Measurements from ENCODE around the gene ATP10A. TPM values are rescaled to one million over a fixed set of nuclear protein-coding genes. Genes with fewer than 3 reads are reported as not detected.

ATP10A gene
- total and polyA plus RNA-seq, 2 of the 8 experiments (the other 6 are each of a cell fraction or from before 2014, with no cell fraction given) = 2.0 to 2.8 TPM

DNA sequence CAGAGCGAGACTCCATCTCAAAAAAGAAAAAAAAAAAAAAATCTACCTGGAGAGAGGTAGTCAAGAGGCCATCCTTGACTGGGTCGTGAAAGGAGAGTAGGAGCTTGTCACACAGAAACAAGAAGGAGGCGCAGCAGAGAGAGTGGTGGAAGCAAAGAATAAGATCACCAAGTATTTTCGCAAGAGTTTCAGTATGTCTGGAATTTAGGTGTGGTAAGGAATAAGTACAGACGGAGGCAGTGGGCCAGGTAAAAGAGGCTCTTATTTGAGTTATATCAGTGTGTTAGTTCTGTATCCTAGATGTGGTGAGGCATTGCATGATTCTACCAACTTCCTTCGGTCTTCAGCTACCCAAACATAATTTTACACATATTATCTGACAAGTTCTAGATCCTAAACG is 14.6 kb upstream of the ATP10A start:
- no peak overlapping the region for H2BK15ac ChIP-seq (ENCODE audit: low read length)
- H3K27ac ChIP-seq (ENCODE audit: low read depth, low read length) = no peak overlapping the region
- H3K4me1 ChIP-seq (replicated peaks in 1 of 4; ENCODE audit: control insufficient read depth in 3 of 4, insufficient read depth in 4 of 4, low read length in 3 of 4) = no peaks in the 10 kb centered on the region
- H3K18ac ChIP-seq (ENCODE audit: extremely low read depth, low read length) = no peak overlapping the region
- H2BK12ac ChIP-seq (ENCODE audit: low read depth, low read length) = no peak overlapping the region
- H3K23ac ChIP-seq (ENCODE audit: insufficient read length) = no peak overlapping the region
- no peak overlapping the region for H2BK20ac ChIP-seq (ENCODE audit: low read length)
- no peak overlapping the region for H4K91ac ChIP-seq (replicated peaks; ENCODE audit: insufficient read length, low read length)
- ChIA-PET CTCF (ENCODE audit: partially characterized antibody) (no interaction called here), POLR2A (ENCODE audit: partially characterized antibody) (no interaction called here)
- H3K56ac ChIP-seq (replicated peaks; ENCODE audit: insufficient read length, low read depth, low read length) = no peak overlapping the region
- no peak overlapping the region for H3K4me2 ChIP-seq (ENCODE audit: insufficient read depth in 1 of 2, low read depth in 2 of 2, low read length in 2 of 2)
- no peak overlapping the region for H3K14ac ChIP-seq (ENCODE audit: insufficient read length)
- no peak overlapping the region for H4K8ac ChIP-seq (ENCODE audit: extremely low read depth, insufficient read depth, low read length)
- H3K79me2 ChIP-seq (ENCODE audit: control insufficient read depth in 1 of 2, insufficient read depth in 2 of 2, low read length in 2 of 2) = no peaks in the 10 kb centered on the region
- no peaks in the 10 kb centered on the region for H3K36me3 ChIP-seq (ENCODE audit: control insufficient read depth in 2 of 4, insufficient read depth in 4 of 4, low read length in 3 of 4)
- H2AK5ac ChIP-seq (ENCODE audit: low read depth, low read length) = no peak overlapping the region
- peaks cover 0 to 1% (median 0%) of the 10 kb centered on the region in 4 experiments; a peak in 1 of 7 replicates for H3K27me3 ChIP-seq (replicated peaks in 1 of 4; ENCODE audit: control insufficient read depth in 3 of 4, extremely low read depth in 1 of 4, insufficient read depth in 3 of 4, low read length in 3 of 4)
- 92% methylated on average over 6 of the region's 7 CpGs; no CpG with 5 or more reads in 1 of the 2 experiments for WGBS, 2 experiments (ENCODE audit: extremely low coverage in 1 of 2, insufficient coverage in 1 of 2, insufficient read length in 1 of 2, insufficient replicate concordance in 2 of 2, low coverage in 1 of 2, low lambda C conversion rate in 2 of 2, missing lambda C conversion rate in 1 of 2)
- no peak overlapping the region for H3K4me3 ChIP-seq (ENCODE audit: extremely low read depth in 1 of 4, insufficient read depth in 2 of 4, low read depth in 3 of 4, low read length in 4 of 4)
- no peaks in the 10 kb centered on the region; a peak in 1 of 4 replicates for H3K9me3 ChIP-seq (ENCODE audit: insufficient read depth in 2 of 2, low read depth in 1 of 2, low read length in 1 of 2)
- H2AFZ ChIP-seq (ENCODE audit: low read length) = no peak overlapping the region
- H3K23me2 ChIP-seq (ENCODE audit: low read depth, low read length) = no peaks in the 10 kb centered on the region; the same call in 1 of the 2 replicates
- FAIRE-seq (no peak), DNase-seq (ENCODE audit: low read depth in 1 of 2, low spot score in 2 of 2) (no peak)
- H3K79me1 ChIP-seq (ENCODE audit: low read depth, low read length) = no peaks in the 10 kb centered on the region
- no peak overlapping the region for H2BK120ac ChIP-seq (replicated peaks; ENCODE audit: low read depth, low read length)
- H3K4ac ChIP-seq (replicated peaks; ENCODE audit: insufficient read length, low read depth, low read length) = no peak overlapping the region
- H2BK5ac ChIP-seq (ENCODE audit: low read depth, low read length) = no peak overlapping the region
- H4K20me1 ChIP-seq (replicated peaks in 1 of 2; ENCODE audit: control insufficient read depth in 1 of 2, insufficient read depth in 2 of 2, low read length in 2 of 2) = no peaks in the 10 kb centered on the region
- no peak overlapping the region for H3K9ac ChIP-seq (replicated peaks in 1 of 4; ENCODE audit: extremely low read depth in 1 of 4, low read depth in 3 of 4, low read length in 3 of 4)
- no peak overlapping the region for H4K5ac ChIP-seq (ENCODE audit: insufficient read length, low read depth, low read length)
- no peak for TF ChIP-seq CHD1 (IDR thresholded peaks at IDR 0.05; ENCODE audit: low read depth, low read length)
- no peak for TF ChIP-seq KDM1A (IDR thresholded peaks at IDR 0.05; ENCODE audit: borderline replicate concordance, low read length)
- no peak for TF ChIP-seq RNF2 (IDR thresholded peaks at IDR 0.05; ENCODE audit: borderline replicate concordance, low read depth, low read length, missing control alignments, poor library complexity, severe bottlenecking)
- no peak for TF ChIP-seq TCF12 (IDR thresholded peaks at IDR 0.05; ENCODE audit: low read depth, low read length)
- TF ChIP-seq, protein P1, sequence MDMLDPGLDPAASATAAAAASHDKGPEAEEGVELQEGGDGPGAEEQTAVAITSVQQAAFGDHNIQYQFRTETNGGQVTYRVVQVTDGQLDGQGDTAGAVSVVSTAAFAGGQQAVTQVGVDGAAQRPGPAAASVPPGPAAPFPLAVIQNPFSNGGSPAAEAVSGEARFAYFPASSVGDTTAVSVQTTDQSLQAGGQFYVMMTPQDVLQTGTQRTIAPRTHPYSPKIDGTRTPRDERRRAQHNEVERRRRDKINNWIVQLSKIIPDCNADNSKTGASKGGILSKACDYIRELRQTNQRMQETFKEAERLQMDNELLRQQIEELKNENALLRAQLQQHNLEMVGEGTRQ (IDR thresholded peaks at IDR 0.05; ENCODE audit: low read length) = no peak
- TF ChIP-seq GTF2F1 (IDR thresholded peaks at IDR 0.05; ENCODE audit: borderline replicate concordance, low read depth, low read length) = no peak
- no peak for TF ChIP-seq KDM5A (IDR thresholded peaks at IDR 0.05; ENCODE audit: low read length)
- TF ChIP-seq CREB1 (IDR thresholded peaks at IDR 0.05) = no peak
- TF ChIP-seq POU5F1 (IDR thresholded peaks at IDR 0.05; ENCODE audit: low read depth, low read length) = no peak
- no peak for TF ChIP-seq JUND (IDR thresholded peaks at IDR 0.05; ENCODE audit: low read length)
- TF ChIP-seq RAD21 (IDR thresholded peaks at IDR 0.05 in 1 of 2, conservative IDR thresholded peaks at IDR 0.05 in 1 of 2; ENCODE audit: low read depth in 2 of 2, low read length in 2 of 2) = no peak
- TF ChIP-seq RBBP5 (IDR thresholded peaks at IDR 0.05; ENCODE audit: borderline replicate concordance, low read depth, low read length) = no peak
- no peak for TF ChIP-seq CEBPB (IDR thresholded peaks at IDR 0.05; ENCODE audit: low read depth, low read length)
- TF ChIP-seq SUZ12 (IDR thresholded peaks at IDR 0.05; ENCODE audit: low read length) = no peak

All from H1 (cell line).